Heart left ventricle (tissue), 13 donors: Measurements from ENCODE around the gene OR13C8.

Experiments
- POLR2A ChIP-seq, 2 donors: fragments of 450-650 bp; IDR thresholded peaks; one replicate each; pipeline ENCODE4 v1.6.1; 2017; ENCODE audit warnings: antibody characterized with exemption in 2 of 2, mild to moderate bottlenecking in 2 of 2, moderate library complexity in 2 of 2
- TF ChIP-seq, protein P1 (sequence below), 12 donors: fragments of 200-600 bp; sonication (generic) in 4 of 12; IDR thresholded peaks; one replicate each; pipeline versions ENCODE4 v1.5.0 to v1.8.0; 2018 to 2022; ENCODE audit warnings: antibody characterized with exemption in 12 of 12, mild to moderate bottlenecking in 5 of 12
- donor health status: ischemic (EF 13 %, LVEDD 7.1; RV severe dilation, severe dysfunction).
- donor health status: DM: no; HTN: yes; CAD: no.
- donor health status: DM: no; HTN: no; CAD: no.
- donor health status: ischemic (EF 25% LVEDD 6.9; RV normal size, moderate dysfunction).
- donor health status: ischemic (EF 25% LVEDD 5.7; RV mildly dilated, moderate dysfunction).
- donor health status: ischemic (EF 35%, LVEDD 5.7; RV mildly dilated, moderate dysfunction).
- donor health status: nonischemic (EF 11% LVEDD 7.7; RV severe dilation, severe dysfunction).
- donor health status: DM: yes; HTN: yes; CAD: no.
- donor health status: PGD.
- donor health status: ischemic (EF 29% LVEDD 5.4; RV normal size, mild dysfunction).
- donor health status: nonischemic (EF 23%, LVEDD 6.1; RV moderate dilation, normal function).

DNA sequence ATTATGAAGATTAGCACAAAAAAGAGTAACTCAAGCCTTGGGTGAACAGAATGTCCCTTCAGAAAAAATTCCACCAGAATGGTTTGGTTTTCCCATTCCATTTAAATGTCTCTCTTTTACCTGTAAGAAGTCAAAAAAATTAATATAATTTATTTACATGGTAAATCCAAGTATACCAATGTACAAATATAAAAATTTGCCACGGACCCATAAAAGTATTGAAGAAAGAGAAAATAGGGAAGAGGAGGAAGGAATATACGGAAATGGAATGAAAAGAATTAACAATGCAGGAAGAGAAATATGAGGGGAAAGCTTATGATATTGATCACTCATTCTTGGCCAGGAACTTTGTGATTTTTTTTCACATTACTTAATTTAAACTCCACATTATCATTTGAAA, 49.1 kb downstream of the OR13C8 start, which contains the start of gene OR13C9:
- TF ChIP-seq, protein P1, sequence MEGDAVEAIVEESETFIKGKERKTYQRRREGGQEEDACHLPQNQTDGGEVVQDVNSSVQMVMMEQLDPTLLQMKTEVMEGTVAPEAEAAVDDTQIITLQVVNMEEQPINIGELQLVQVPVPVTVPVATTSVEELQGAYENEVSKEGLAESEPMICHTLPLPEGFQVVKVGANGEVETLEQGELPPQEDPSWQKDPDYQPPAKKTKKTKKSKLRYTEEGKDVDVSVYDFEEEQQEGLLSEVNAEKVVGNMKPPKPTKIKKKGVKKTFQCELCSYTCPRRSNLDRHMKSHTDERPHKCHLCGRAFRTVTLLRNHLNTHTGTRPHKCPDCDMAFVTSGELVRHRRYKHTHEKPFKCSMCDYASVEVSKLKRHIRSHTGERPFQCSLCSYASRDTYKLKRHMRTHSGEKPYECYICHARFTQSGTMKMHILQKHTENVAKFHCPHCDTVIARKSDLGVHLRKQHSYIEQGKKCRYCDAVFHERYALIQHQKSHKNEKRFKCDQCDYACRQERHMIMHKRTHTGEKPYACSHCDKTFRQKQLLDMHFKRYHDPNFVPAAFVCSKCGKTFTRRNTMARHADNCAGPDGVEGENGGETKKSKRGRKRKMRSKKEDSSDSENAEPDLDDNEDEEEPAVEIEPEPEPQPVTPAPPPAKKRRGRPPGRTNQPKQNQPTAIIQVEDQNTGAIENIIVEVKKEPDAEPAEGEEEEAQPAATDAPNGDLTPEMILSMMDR (IDR thresholded peaks at IDR 0.05): no peak
- no peak for TF ChIP-seq POLR2A (IDR thresholded peaks at IDR 0.05)
